ENCODE measurements around the gene LAMA4.

DNA sequence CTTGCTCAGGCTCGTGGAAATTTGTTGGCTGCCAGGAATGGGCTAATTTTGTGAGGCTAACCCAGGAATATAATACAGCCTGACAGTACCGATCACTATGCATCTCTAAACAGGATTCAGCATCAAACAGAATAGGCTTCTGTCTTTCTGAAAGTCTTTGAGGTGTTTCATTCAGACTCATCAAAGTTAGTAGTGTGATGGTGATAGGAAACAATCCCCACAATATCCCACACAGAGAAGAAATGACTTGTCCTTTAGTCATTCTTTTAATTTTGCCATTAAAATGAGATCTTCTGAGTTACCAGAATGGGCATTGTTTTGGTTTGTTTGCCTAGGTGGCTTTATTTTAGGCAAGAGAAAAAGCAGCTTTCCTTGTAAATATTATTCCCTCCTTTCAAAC lies 112.7 kb downstream of the LAMA4 start:
- no peak for TF ChIP-seq POLR2A (IDR thresholded peaks at IDR 0.05)
- TF ChIP-seq, protein P1, sequence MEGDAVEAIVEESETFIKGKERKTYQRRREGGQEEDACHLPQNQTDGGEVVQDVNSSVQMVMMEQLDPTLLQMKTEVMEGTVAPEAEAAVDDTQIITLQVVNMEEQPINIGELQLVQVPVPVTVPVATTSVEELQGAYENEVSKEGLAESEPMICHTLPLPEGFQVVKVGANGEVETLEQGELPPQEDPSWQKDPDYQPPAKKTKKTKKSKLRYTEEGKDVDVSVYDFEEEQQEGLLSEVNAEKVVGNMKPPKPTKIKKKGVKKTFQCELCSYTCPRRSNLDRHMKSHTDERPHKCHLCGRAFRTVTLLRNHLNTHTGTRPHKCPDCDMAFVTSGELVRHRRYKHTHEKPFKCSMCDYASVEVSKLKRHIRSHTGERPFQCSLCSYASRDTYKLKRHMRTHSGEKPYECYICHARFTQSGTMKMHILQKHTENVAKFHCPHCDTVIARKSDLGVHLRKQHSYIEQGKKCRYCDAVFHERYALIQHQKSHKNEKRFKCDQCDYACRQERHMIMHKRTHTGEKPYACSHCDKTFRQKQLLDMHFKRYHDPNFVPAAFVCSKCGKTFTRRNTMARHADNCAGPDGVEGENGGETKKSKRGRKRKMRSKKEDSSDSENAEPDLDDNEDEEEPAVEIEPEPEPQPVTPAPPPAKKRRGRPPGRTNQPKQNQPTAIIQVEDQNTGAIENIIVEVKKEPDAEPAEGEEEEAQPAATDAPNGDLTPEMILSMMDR (IDR thresholded peaks at IDR 0.05): no peak
